NB4 (cell line): Measurements from ENCODE around the gene ZAP70.

Experiments
- POLR2A ChIP-seq: IDR thresholded peaks from 2 replicates; pipeline ENCODE4 v1.6.1; 2011; ENCODE audit warnings: mild to moderate bottlenecking; ENCODE audit not compliant: insufficient read length; ENCODE audit errors: extremely low read depth
- TF ChIP-seq, protein P1 (sequence below): IDR thresholded peaks from one replicate; pipeline ENCODE4 v1.5.1; 2012; ENCODE audit warnings: low read depth, low read length
- TF ChIP-seq, protein P2 (sequence below): IDR thresholded peaks from 2 replicates; pipeline ENCODE4 v1.6.1; 2011; ENCODE audit warnings: low read depth, low read length

DNA sequence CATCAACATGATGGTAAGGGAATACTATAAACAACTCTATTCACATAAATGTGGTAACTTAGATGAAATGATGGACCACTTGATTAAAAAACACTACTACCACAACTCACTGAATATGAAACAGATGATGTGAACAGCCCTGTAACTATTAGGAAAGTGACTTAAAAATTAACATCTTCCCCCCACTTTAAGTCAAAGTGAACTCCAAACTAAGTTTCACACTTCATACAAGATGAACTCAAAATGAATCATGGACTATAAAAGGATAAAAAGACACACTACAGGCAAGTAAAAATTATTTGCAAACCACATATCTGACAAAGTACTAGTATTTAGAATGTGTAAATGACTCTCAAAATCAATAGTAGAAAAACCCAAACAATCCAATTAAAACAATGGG, 71.6 kb downstream of the ZAP70 start:
- no peak for TF ChIP-seq POLR2A
- TF ChIP-seq, protein P1, sequence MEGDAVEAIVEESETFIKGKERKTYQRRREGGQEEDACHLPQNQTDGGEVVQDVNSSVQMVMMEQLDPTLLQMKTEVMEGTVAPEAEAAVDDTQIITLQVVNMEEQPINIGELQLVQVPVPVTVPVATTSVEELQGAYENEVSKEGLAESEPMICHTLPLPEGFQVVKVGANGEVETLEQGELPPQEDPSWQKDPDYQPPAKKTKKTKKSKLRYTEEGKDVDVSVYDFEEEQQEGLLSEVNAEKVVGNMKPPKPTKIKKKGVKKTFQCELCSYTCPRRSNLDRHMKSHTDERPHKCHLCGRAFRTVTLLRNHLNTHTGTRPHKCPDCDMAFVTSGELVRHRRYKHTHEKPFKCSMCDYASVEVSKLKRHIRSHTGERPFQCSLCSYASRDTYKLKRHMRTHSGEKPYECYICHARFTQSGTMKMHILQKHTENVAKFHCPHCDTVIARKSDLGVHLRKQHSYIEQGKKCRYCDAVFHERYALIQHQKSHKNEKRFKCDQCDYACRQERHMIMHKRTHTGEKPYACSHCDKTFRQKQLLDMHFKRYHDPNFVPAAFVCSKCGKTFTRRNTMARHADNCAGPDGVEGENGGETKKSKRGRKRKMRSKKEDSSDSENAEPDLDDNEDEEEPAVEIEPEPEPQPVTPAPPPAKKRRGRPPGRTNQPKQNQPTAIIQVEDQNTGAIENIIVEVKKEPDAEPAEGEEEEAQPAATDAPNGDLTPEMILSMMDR: no peak
- TF ChIP-seq, protein P2, sequence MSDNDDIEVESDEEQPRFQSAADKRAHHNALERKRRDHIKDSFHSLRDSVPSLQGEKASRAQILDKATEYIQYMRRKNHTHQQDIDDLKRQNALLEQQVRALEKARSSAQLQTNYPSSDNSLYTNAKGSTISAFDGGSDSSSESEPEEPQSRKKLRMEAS: no peak
